ENCODE measurements around the gene MTOR. TPM values are rescaled to one million over a fixed set of nuclear protein-coding genes. Genes with fewer than 3 reads are reported as not detected.

Gene MTOR
- total and polyA plus RNA-seq, 5 donors, result 19.2 to 35.5 (median 28.5) TPM

GRCh38 chr1:11158720-11159321 is 103.5 kb downstream of the MTOR start:
- H3K27ac ChIP-seq (ENCODE audit: low read length), result no peak overlapping the region
- intact Hi-C loops (cut with DNase I), result no loop called here

GRCh38 chr1:11158291-11158690 is 104.1 kb downstream of the MTOR start:
- ATAC-seq, result no peak
- 64% methylated on average over 3 of the region's 3 CpGs for WGBS

More at GRCh38 chr1:11158720-11159321, 103.5 kb downstream of the MTOR start:
- Histone ChIP-seq H3K27me3 (ENCODE audit: control insufficient read depth, insufficient read depth) (no peaks in the 10 kb centered on the region), H3K9me3 (ENCODE audit: control insufficient read depth, low read length) (no peaks in the 10 kb centered on the region), H3K4me1 (ENCODE audit: control insufficient read depth, insufficient read depth, low read length) (peaks cover 11% of the 10 kb centered on the region), H3K4me3 (ENCODE audit: low read length) (no peak overlapping the region)
- no peak for ATAC-seq
- DNase-seq, result no peak
- 68% methylated on average over 3 of the region's 3 CpGs for WGBS

GRCh38 chr1:11157867-11158266 is 104.5 kb downstream of the MTOR start:
- DNase-seq, result peak; percentile 51 to 83 (median 76)
- H3K9me3 ChIP-seq (ENCODE audit: control insufficient read depth, low read length), result no peaks in the 10 kb centered on the region

More at GRCh38 chr1:11158291-11158690, 104.1 kb downstream of the MTOR start:
- Histone ChIP-seq H3K4me3 (ENCODE audit: low read length) (no peak overlapping the region), H3K4me1 (ENCODE audit: control insufficient read depth, insufficient read depth, low read length) (peaks cover 11% of the 10 kb centered on the region), H3K9me3 (ENCODE audit: control insufficient read depth, low read length) (no peaks in the 10 kb centered on the region), H3K27me3 (ENCODE audit: control insufficient read depth, insufficient read depth) (no peaks in the 10 kb centered on the region), H3K27ac (ENCODE audit: low read length) (peak overlapping the region; percentile 90)
- no peak for DNase-seq
- intact Hi-C loops (cut with DNase I), result no loop called here

GRCh38 chr1:11157394-11157793 is 105.0 kb downstream of the MTOR start:
- Histone ChIP-seq H3K27me3 (ENCODE audit: control insufficient read depth, insufficient read depth) (no peaks in the 10 kb centered on the region), H3K4me3 (ENCODE audit: low read length) (no peak overlapping the region), H3K27ac (ENCODE audit: low read length) (peak overlapping the region; percentile 74), H3K9me3 (ENCODE audit: control insufficient read depth, low read length) (no peaks in the 10 kb centered on the region), H3K4me1 (ENCODE audit: control insufficient read depth, insufficient read depth, low read length) (peaks cover 13% of the 10 kb centered on the region)
- WGBS, result 26% methylated on average over 8 of the region's 8 CpGs
- ATAC-seq, result peak; percentile 75 to 77
- peak; percentile 27 to 64 (median 55) for DNase-seq
- intact Hi-C loops (cut with DNase I), result no loop called here

More at GRCh38 chr1:11157867-11158266, 104.5 kb downstream of the MTOR start:
- Histone ChIP-seq H3K4me3 (ENCODE audit: low read length) (no peak overlapping the region), H3K4me1 (ENCODE audit: control insufficient read depth, insufficient read depth, low read length) (peaks cover 11% of the 10 kb centered on the region), H3K27ac (ENCODE audit: low read length) (peak overlapping the region; percentile 51), H3K27me3 (ENCODE audit: control insufficient read depth, insufficient read depth) (no peaks in the 10 kb centered on the region)
- peak; percentile 88 to 92 for ATAC-seq
- 10% methylated on average over 2 of the region's 2 CpGs for WGBS
- intact Hi-C loops (cut with DNase I), result no loop called here

GRCh38 chr1:11156963-11157362 is 105.4 kb downstream of the MTOR start:
- WGBS, result 81% methylated on average over 7 of the region's 7 CpGs
- intact Hi-C loops (cut with DNase I), result no loop called here
- peaks cover 13% of the 10 kb centered on the region for H3K4me1 ChIP-seq (ENCODE audit: control insufficient read depth, insufficient read depth, low read length)
- no peak overlapping the region for H3K4me3 ChIP-seq (ENCODE audit: low read length)
- no peaks in the 10 kb centered on the region for H3K9me3 ChIP-seq (ENCODE audit: control insufficient read depth, low read length)
- H3K27ac ChIP-seq (ENCODE audit: low read length), result peak overlapping the region; percentile 74
- DNase-seq (no peak), ATAC-seq (no peak)
- H3K27me3 ChIP-seq (ENCODE audit: control insufficient read depth, insufficient read depth), result no peaks in the 10 kb centered on the region

GRCh38 chr1:11156441-11156840 is 105.9 kb downstream of the MTOR start:
- Histone ChIP-seq H3K27ac (ENCODE audit: low read length) (no peak overlapping the region), H3K27me3 (ENCODE audit: control insufficient read depth, insufficient read depth) (no peaks in the 10 kb centered on the region), H3K4me3 (ENCODE audit: low read length) (no peak overlapping the region), H3K4me1 (ENCODE audit: control insufficient read depth, insufficient read depth, low read length) (peaks cover 16% of the 10 kb centered on the region), H3K9me3 (ENCODE audit: control insufficient read depth, low read length) (no peaks in the 10 kb centered on the region)
- DNase-seq (no peak), ATAC-seq (no peak)
- intact Hi-C loops (cut with DNase I), result no loop called here
- 72% methylated on average over 3 of the region's 3 CpGs for WGBS

- H3K27ac ChIP-seq (ENCODE audit: low read length), result no peak overlapping the region
- no peak for ATAC-seq
- H3K9me3 ChIP-seq (ENCODE audit: control insufficient read depth, low read length), result no peaks in the 10 kb centered on the region
- H3K4me3 ChIP-seq (ENCODE audit: low read length), result no peak overlapping the region
- intact Hi-C loops (cut with DNase I), result no loop called here
- H3K27me3 ChIP-seq (ENCODE audit: control insufficient read depth, insufficient read depth), result no peaks in the 10 kb centered on the region
- peaks cover 20% of the 10 kb centered on the region for H3K4me1 ChIP-seq (ENCODE audit: control insufficient read depth, insufficient read depth, low read length)
- 56% methylated on average over 3 of the region's 3 CpGs for WGBS
- DNase-seq, result no peak
Observed at GRCh38 chr1:11153184-11153583, 109.2 kb downstream of the MTOR start.

GRCh38 chr1:11152755-11153154 is 109.6 kb downstream of the MTOR start:
- WGBS, result 81% methylated on average over 9 of the region's 9 CpGs
- H3K27ac ChIP-seq (ENCODE audit: low read length), result no peak overlapping the region

GRCh38 chr1:11151826-11152612 is 110.3 kb downstream of the MTOR start:
- intact Hi-C loops (cut with DNase I), result no loop called here
- Histone ChIP-seq H3K9me3 (ENCODE audit: control insufficient read depth, low read length) (no peaks in the 10 kb centered on the region), H3K27ac (ENCODE audit: low read length) (no peak overlapping the region), H3K27me3 (ENCODE audit: control insufficient read depth, insufficient read depth) (no peaks in the 10 kb centered on the region), H3K4me1 (ENCODE audit: control insufficient read depth, insufficient read depth, low read length) (peaks cover 12% of the 10 kb centered on the region), H3K4me3 (ENCODE audit: low read length) (no peak overlapping the region)
- peak; percentile 37 to 48 for ATAC-seq
- DNase-seq, result peak in 1 of 3 donors; percentile 57
- WGBS, result 58% methylated on average over 9 of the region's 9 CpGs

More at GRCh38 chr1:11152755-11153154, 109.6 kb downstream of the MTOR start:
- no peaks in the 10 kb centered on the region for H3K9me3 ChIP-seq (ENCODE audit: control insufficient read depth, low read length)
- H3K4me3 ChIP-seq (ENCODE audit: low read length), result no peak overlapping the region
- ATAC-seq (no peak), DNase-seq (no peak)
- intact Hi-C loops (cut with DNase I), result no loop called here
- H3K4me1 ChIP-seq (ENCODE audit: control insufficient read depth, insufficient read depth, low read length), result peaks cover 18% of the 10 kb centered on the region
- H3K27me3 ChIP-seq (ENCODE audit: control insufficient read depth, insufficient read depth), result no peaks in the 10 kb centered on the region

GRCh38 chr1:11151114-11151513 is 111.2 kb downstream of the MTOR start:
- DNase-seq, result no peak
- ATAC-seq, result peak in 1 of 2 donors; percentile 29
- 64% methylated on average over 5 of the region's 5 CpGs for WGBS
- Histone ChIP-seq H3K4me3 (ENCODE audit: low read length) (no peak overlapping the region), H3K4me1 (ENCODE audit: control insufficient read depth, insufficient read depth, low read length) (peaks cover 11% of the 10 kb centered on the region), H3K27me3 (ENCODE audit: control insufficient read depth, insufficient read depth) (no peaks in the 10 kb centered on the region), H3K9me3 (ENCODE audit: control insufficient read depth, low read length) (no peaks in the 10 kb centered on the region), H3K27ac (ENCODE audit: low read length) (no peak overlapping the region)
- intact Hi-C loops (cut with DNase I), result no loop called here

GRCh38 chr1:11150326-11150725 is 112.0 kb downstream of the MTOR start:
- no peak overlapping the region for H3K27ac ChIP-seq (ENCODE audit: low read length)
- H3K4me1 ChIP-seq (ENCODE audit: control insufficient read depth, insufficient read depth, low read length), result peaks cover 11% of the 10 kb centered on the region
- intact Hi-C loops (cut with DNase I), result no loop called here
- no peak overlapping the region for H3K4me3 ChIP-seq (ENCODE audit: low read length)
- no peaks in the 10 kb centered on the region for H3K27me3 ChIP-seq (ENCODE audit: control insufficient read depth, insufficient read depth)
- WGBS, result 47% methylated on average over 3 of the region's 3 CpGs
- H3K9me3 ChIP-seq (ENCODE audit: control insufficient read depth, low read length), result no peaks in the 10 kb centered on the region
- no peak for DNase-seq
- peak; percentile 35 to 56 for ATAC-seq

Data from right cardiac atrium (tissue), 5 donors.